Activated CD4-positive, CD25-positive, alpha-beta regulatory T cell treated with anti-CD3 and anti-CD28 coated beads, Interleukin-2, amount 50 U/mL, for 16 hours (primary cell): Measurements from ENCODE around the gene FANCI.

Source experiments
- DNase-seq: peaks from one replicate; pipeline ENCODE4 v3.0.0-alpha.2; 2020; ENCODE audit warnings: low read depth, low spot score

Gene FANCI

DNA sequence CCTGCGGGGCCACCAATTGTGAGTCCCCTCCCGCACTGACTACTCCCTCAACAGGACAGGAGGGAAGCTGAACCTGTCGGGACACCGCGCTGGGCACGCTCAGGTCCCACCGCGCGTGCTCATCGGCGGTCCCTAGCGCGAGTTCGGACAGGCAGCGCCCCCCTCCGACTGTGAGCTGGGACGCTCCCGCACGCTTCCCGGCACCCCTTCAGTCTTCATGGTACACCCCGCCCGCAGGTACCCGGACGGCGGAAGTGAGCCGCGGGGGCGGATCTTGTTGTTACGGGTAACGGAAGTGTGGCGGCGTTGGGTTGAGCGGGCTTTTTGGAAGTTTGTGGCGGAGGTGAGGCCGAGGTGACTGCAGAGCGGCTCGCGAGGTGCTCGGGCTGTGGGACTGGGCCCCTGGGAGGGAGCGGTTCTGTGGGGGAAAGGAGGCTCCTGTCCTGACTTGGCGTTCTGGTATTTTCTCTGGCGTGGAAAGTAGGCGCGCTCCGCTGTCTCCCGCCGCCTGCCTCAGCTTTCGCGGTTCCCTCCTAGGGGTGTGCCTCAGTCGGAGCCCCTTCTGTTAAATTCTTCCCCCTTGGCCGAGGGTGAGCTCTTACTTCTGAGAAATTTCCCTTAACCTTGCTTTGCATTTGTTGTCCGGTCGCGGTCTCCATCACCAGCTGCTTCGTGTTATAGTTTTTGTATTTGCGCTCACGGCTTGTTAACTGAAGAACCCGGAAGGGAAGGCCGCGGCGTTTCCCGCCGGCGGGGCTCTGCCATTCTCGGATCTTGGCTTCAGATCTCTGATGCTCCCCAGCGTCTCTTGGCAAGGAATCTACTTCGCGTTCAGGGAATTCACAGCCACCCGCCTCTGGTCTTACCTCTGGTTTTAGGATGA is at the start of gene FANCI:
Gene FANCI, plus strand, starts transcription at position 289 of the 883 bp plus-strand sequence. CDS start 3,669 bp downstream, outside the sequence.
- DNase-seq = peak; percentile 93

DNA sequence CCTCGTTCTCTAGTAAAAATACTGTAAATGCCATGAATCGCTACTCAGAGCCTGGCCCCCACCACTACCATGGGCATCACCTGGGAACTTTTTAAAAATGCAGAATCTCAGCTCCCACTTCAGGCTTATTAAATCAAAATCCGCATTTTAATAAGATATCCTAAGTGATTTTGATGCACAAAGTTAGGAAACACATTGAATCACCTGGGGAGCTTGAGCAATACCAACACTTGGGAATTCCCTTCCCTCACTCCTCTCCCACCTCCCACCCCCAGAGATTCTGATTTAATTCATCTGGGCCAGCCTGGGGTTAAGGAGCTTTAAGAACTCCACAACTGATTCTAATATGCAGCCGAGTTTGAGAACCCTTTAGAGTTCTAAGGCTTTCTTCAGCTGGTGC is 49.2 kb upstream of the FANCI start:
- DNase-seq = no peak

DNA sequence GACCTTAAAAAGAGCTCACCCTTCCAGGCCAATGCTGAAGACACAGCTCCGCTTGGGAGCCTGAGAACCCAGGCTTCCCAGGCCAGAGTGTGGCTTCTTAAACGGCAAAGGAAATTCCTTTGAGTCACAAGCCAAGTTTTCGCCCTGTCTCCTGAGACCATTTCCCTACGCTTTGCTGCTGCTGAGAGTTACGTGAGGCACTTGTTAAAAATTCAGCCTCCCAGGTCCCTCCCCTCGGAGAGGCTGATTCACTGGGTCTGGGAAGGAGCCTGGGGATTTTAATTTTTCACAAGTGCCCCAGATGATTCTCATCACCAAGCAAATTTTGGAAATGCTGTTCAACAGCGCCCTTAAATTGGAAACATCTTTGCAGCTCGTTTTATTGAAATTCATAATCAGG is 47.9 kb upstream of the FANCI start:
- no peak for DNase-seq

GRCh38 chr15:89196241-89196640 is 47.5 kb upstream of the FANCI start:
- no peak for DNase-seq

GRCh38 chr15:89196994-89197393 is 46.8 kb upstream of the FANCI start:
- DNase-seq = no peak

DNA sequence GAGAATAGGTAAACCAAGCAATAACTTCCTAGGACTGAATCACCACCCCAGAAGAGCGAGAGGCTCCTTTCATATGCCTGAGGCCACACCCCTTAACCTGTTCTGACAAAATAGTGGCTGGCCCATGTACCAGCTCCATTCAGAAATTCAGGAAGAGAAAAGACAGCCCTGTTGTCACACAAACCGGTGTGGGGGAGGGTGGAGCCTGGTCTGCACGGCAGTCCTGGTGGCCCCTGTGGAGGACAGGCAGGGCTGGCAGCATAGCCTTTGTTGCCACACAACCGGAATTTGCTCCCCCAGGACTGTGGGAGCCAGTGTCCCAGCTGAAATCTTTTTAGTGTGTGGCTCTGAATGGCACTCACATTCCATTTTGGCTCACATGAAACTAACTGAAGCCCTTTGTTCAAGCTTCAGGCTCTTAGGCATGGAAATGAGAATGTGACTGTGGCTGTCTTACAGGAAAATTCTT is 46.2 kb upstream of the FANCI start:
- no peak for DNase-seq

- no peak for DNase-seq
These were observed 45.6 kb upstream of the FANCI start for GRCh38 chr15:89198196-89198595.

GRCh38 chr15:89198934-89199333 is 44.8 kb upstream of the FANCI start:
- no peak for DNase-seq

DNA sequence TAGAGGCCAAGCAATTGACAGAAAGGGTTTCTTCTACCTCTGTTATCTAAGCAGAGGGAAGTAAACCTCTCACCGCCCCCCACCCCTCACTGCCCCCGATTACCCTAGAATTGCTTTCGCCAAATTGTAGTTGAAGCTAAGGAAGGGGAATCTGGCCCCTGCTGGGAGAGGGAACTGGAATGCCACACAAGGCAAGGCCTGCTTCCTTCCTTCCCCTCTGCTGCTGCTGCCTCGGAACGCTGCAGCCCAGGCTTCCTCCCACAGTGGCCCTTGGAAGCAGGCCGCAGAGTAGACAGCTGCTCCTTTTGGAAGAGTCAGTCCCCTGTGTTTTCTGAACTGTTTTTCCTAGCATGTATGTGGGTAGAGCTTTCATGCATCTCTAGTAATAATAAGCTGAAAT is 44.0 kb upstream of the FANCI start:
- DNase-seq = no peak

- DNase-seq = no peak
These were observed 43.6 kb upstream of the FANCI start for GRCh38 chr15:89200182-89200581.

GRCh38 chr15:89201465-89202005 is 42.2 kb upstream of the FANCI start:
- DNase-seq = no peak

DNA sequence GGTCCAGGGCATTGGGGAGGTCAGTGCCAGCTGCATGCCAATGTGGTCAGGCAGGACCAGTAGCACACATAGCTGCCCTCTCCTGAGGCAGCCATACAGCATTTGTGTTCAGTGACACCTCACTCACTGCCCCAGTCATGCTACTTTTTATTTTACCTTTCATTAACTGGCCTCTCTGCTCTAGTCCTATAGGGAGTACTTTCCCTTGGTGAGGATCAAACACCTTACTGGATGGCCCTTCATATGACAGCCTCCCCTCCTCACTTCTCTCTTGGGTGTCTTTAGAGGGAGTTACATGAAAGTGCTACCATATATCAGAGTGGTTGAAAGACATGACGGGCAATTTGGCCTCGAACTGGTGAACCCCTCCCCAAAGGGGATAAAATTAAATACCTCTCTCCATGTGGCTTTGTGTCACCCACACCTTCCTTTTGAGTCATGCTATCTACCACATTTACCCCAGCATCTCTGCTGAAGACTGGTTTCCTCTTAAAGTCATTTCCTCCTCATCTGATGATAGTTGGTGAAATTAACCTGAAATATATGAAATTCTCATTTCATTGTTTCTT is 40.0 kb upstream of the FANCI start:
- DNase-seq = peak; percentile 7

- DNase-seq = no peak
These were observed 37.7 kb upstream of the FANCI start for GRCh38 chr15:89205991-89206585.

- DNase-seq = peak; percentile 49
These were observed 36.9 kb upstream of the FANCI start for GRCh38 chr15:89206908-89207331.

DNA sequence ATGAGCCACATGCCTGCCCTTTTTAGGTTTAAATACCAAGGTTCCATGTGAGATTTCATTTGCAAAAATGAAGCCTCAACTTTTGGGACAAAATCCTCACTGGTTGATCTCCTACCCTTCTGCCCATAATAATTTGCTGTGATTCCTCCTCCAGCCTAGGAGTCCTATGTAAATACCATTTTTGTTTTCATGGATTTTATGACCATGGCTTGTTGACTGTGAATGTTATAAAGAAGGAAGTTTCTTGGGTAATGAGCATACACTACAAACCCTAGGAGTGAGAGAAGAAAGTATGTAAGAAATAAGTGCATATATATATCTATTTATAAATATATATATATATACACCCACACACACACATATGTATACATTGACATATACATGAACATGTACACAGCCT is 35.5 kb upstream of the FANCI start:
- DNase-seq = no peak

DNA sequence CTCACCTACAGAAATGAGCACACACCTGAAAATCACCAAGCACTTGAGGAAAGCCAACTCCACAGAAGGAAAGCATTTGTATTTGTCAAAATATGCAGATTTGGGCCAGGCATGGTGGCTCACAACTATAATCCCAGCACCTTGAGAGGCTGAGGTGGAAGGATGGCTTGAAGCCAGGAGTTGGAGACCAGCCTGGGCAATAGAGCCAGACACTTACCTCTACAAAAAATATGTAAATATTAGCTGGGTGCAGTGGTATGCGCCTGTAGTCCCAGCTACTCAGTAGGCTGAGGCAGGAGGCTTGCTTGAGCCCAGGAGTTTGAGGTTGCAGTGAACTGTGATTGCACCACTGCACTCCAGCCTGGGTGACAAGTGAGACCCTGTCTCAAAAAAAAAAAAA is 34.7 kb upstream of the FANCI start:
- no peak for DNase-seq

- no peak for DNase-seq
These were observed 32.1 kb upstream of the FANCI start for GRCh38 chr15:89211678-89212170.

- DNase-seq = no peak
These were observed 28.2 kb upstream of the FANCI start for GRCh38 chr15:89215627-89216026.

DNA sequence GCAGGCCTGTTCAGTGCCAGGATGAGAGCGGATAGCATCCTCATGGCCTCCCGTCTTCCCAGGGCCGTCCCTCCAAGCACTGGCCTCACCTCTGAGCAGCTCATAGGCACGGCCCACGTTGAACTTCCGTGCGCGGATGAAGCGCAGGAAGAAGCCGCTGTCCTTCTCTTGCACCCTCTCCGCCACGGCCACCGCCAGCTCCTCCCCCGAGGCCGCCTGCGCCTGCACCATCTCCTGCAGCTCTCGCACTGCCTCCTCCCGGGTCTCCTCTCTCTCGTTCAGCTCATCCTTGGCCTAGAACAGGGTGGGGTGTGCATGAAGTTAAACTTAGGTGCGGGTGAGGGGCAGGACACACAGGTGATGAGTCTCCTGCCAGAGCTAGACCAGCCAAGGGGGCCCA is 26.7 kb upstream of the FANCI start:
- DNase-seq = no peak

DNA sequence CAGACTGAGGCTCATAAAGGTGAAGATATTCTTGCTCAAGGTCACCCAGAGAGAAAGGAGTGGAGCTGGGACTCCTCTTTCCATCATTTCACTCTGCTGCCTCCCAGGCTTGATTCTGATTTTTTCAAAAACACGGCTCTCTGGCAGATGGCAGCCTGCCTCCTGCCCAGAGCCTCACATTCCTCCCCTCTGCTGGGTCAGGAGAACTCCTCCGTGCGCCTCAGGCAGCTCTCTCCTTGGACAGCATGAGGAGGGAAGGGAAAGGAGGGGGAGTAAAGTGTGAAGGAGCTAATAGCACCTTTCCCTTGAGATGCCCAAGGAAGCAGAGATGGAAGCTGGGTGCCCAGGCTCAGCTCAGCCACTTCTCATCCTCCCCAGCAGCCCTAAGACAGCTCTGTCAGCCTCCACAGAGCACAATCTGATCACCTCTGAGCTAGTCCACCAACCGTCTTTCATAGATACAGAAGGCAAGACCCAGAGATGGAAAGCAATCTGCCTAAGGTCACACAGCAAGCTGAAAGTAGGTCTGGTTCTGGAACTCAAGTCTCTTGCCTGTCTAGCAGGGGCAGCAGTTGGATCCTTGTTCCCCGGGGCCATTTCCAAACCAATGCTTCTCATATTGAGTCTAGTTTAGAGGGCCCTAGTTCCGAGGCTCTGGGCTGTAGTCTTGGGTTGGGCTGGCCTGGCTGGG is 25.9 kb upstream of the FANCI start:
- DNase-seq = no peak

DNA sequence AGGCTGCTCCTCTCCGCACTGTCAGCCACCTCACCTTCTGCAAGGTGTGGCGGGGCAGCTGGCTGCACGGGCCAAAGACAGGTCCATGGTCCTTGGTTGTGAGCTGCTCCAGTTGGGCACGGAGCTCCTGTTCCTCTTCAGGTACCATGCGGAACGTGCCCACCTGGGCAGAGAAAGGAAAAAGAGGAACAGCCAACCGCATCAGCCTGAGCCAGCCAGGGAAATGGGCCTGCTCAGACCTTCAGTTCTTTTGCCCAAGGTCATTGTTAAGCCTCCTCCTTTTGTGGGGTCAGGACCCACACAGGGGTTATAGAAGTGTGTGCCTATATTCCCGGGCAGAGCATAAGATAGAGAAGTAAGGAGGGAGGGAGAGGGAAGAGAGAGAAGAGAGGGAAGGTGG is 25.2 kb upstream of the FANCI start:
- no peak for DNase-seq

DNA sequence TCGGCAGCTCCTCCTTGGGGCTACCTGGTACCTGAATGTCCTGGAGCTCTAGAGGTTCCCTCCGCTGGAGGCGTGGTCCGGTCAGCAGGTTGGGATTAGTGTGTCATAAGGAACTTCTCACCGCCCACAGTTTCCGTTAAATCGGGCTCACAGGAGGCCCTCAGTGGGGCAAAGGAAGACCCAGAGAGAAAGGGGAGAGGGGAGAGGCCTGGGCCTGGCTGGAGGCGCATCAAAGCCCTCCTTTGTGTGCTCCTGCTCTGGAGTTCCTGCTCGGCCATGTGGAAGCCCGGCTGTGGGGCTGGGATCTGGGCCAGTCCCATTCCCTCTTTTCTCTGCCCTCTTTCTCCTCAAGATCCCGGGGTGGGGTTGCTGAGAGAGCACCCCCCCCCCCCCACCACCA is 22.2 kb upstream of the FANCI start, which contains the start of gene RLBP1:
Gene RLBP1, minus strand, starts transcription at position 37 of the 400 bp plus-strand sequence. CDS start 2,604 bp downstream, outside the sequence.
- no peak for DNase-seq
